ENCODE measurements around the gene AP4S1.
"Not testable (repeated sequence)": the region's sequence is repeated elsewhere in the genome, so short reads cannot be mapped to it uniquely, and the experiment has no call there.

The AP4S1 gene

DNA sequence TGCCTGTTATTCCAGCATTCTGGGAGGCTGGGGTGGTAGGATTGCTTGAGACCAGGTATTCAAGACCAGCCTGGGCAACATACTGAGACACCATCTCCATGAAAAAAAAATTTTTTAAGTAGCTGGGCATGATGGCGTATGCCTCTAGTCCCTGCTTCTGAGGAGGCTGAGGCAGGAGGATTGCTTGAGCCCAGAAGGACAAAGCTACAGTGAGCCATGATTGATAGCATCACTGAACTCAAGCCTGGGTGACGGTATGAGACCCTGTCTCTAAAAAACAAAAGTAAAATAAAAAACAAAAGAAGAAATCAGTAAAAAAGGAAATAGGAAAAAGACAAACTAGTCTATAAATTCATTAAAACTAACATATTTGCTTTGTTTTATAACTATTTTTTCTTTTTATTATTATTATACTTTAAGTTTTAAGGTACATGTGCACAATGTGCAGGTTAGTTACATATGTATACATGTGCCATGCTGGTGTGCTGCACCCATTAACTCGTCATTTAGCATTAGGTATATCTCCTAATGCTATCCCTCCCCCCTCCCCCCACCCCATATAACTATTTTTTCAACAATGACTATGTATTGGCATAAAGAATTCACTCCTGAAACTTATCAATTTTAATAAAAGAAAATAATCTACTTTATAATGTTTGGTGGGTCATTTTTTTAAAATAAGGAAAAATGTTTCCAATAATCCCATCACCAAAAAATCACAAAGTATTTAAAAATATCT lies 15.4 kb upstream of the AP4S1 start:
- no peak for DNase-seq

- DNase-seq, result no peak
Observed at GRCh38 chr14:31010935-31011334, 14.5 kb upstream of the AP4S1 start.

- DNase-seq, result no peak
Observed at GRCh38 chr14:31013841-31014240, 11.6 kb upstream of the AP4S1 start.

GRCh38 chr14:31018057-31018645 lies 7.3 kb upstream of the AP4S1 start:
- no peak for DNase-seq

DNA sequence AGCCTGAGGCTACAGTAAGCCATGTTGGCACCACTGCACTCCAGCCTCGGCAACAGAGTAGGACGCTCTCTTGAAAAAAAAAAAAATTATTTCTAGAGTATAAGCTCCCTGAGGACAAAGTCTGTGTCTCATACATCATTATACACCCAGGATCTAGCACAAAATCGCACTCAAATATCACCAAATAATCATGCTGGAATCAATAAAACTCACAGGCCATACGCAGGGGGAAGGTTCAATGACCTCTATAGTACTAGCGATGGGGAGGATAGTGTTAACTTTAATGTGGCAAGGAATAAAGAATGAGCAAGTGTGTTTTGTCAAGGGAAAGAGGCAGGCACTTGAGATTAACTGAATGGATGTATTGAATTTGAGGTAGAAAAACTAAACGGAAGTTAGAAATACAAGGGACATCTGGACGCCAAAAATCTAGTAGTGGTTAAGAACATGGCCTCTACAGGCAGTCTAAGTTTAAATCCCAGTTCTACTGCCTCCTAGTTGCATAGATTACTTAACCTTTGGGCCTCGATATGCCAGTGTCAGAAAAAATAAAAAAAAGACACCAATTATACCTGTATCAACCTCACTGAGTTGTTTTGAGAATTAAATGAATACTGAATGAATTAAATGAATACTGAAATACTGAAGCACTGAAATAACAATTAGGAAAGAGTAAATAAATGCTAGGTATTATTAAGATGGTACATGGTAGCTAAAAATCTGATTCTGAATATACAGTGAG lies 4.4 kb upstream of the AP4S1 start:
- DNase-seq, result no peak

GRCh38 chr14:31021576-31021949 lies 3.9 kb upstream of the AP4S1 start:
- DNase-seq, result no peak

DNA sequence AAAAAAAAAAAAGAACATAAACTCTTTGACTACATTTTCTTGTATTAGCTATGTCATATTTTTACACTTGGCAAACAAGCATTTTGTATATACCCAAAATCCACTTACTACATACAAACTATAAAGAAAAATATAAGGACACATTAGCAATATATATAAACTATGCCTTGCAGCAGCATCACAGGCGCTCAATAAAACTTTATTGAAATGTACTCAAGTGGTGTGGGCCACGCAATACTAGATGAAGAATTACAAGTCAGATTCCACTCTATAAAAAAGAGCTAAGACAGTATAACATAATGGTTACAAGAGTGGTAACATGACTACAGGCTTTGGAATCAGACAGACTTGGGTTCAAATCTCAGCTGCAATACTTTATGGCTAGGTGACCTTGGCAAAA lies 3.1 kb upstream of the AP4S1 start:
- no peak for DNase-seq

DNA sequence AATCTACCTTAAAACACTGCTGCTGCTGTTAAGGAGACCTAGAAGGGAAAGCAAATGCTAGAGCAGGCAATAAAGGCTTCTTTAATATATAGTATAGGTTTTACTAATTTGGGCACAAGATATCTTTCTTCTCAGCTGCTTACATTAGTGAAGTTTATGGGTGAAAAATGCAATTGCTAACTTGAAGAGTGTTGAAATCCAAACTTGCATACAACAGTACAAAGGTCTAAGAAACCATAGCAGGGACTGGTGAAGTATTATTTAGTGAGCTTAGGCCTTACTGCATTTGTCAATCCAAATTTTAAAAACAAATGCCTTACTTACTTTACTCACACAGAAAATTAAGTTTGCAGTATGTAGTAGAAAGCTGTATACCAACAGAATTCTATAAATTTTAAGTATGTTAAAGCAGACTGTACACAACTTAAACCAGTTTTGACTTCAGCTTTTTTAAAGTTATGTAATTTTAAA lies 1.4 kb upstream of the AP4S1 start:
- no peak for DNase-seq

DNA sequence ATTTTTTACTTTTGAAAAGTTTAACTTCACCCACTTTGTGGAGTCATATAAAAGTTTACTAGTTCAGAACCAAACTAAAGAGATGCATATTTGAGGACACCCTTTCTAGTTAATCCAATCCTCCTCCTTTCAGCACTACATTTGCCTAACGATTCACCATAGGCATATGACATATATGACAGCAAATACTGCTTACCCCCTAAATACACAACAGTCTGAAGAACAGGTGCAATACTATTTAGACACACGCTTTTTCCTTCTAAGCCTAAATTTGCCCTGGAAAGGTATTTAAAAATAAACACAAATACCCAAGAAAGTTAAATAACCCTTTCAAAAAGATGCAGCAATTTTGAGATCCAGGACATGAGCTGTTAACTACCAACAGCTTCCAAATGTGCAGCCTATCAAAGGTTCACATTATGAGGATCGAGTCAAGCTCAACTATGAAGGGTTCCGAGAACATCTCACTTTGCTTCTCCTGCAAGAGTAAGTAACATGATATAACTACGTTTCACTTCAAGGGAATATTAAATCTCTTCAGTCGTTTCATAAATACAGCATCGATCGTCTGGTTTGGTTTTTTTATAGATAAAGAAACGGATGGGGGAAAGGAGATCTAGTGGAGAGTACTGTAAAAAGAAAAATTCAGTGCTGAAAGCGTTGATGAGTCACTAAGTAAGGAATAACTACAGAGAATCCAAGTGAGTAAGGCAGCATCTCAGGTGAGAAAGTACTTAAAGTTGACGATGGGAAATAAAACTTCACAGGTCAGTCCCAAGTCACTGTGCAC lies 677 bp upstream of the AP4S1 start:
- no peak for DNase-seq

- DNase-seq, result no peak
Observed at GRCh38 chr14:31026077-31026449, 614 bp downstream of the AP4S1 start, which contains the start of gene STRN3. Gene STRN3, minus strand, starts transcription at chr14:31026379. Its CDS starts 194 bp downstream, at chr14:31026185.

DNA sequence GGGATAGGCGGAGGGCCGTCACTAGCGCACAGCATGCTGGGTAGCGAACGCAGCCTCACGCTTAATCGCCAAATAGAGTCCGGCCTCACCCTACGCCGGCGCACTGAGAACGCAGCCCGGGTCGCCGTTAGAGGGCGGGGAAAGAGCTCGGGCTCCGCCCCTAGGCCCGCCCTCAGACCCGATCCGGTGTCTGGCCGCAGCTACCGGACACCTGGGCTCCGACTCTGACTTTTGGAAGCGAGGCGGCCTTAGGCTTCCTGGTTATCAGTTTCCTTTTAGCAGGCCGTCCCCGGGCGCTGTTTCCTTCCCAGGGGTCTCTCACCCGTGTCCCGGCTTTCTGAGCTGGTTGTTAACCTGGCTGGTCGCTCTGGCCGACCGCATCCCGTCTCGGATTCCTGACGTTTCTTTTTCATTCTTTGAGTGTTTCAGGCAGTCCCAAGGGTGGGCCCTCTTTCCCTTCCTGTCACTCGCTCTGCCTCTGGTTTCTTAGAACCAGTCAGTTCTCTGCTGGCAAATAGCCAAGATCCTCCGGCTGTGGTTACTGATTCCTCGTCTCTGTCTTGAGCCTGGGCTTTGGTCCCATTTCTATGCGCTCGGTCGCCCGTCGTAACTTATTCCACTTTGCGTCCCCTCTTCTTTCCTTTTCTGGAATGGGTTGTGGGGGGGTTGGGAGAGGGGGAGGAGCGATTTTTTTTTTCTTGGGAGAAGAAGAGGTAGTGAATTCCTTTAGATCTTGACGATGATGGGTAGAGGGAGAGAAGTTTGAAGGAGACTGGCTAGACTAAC lies 1.2 kb downstream of the AP4S1 start:
- DNase-seq, result peak; percentile 60 to 80 (median 77)

GRCh38 chr14:31027847-31028246 lies 2.4 kb downstream of the AP4S1 start:
- DNase-seq, result no peak

DNA sequence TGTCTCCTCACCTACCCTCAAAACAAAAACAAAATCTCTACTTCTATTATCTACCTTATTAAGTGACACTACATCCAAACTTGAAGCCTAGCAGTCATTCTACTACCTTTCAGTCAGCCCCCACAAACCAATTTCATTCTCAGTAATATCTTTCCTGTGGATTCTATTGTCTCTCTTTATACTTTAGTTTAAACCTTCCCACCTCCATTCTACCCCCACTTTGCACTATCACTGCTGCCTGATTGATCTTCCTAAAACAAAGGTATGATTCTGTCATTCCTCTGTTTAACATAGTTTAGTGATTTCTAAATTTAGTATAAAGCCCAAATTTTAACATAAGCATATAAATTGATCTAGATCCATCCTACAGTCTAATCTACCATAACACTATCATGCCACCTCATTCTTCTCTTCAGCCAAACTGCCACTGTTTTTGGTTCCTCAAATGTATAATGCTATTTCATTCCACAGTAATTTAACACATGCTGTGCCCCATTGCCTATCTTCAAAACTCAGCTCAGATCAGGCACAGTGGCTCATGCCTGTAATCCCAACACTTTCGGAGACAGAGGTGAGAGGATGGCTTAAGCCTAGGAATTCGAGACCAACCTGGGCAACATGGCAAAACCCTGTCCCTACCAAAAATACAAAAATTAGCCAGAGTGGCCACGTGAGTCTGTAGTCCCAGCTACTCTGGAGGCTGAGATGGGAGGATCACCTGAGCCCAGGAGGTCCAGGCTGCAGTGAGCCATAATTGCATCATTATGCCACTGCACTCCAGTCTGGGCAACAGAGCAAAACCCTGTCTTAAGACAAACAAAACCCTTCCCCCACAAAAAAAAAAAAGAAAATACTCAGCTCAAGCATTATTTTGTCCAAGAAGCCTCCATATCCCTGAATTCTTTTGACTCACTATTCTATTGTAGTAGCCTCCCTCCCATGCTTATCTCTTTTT lies 3.8 kb downstream of the AP4S1 start:
- DNase-seq, result no peak

DNA sequence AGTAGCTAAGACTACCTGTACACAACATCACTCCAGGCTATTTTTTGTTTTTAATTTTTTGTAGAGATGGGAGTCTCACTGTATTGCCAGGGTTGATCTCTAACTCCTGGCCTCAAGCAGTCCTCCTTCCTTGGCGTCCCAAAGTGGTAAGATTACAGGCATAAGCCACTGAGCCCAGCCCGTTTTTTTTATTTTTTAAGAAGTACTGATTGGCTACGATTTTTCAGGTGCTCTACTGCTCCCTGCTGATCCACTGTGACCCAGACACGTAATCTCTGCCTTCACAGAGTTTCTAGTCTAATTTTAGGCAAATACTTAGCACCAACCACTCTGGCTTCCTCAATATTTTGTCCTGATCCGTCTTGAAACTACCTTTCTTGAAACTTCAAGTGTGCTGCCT lies 5.0 kb downstream of the AP4S1 start:
- no peak for DNase-seq

- no peak for DNase-seq
Observed at GRCh38 chr14:31036552-31036951, 11.1 kb downstream of the AP4S1 start.

DNA sequence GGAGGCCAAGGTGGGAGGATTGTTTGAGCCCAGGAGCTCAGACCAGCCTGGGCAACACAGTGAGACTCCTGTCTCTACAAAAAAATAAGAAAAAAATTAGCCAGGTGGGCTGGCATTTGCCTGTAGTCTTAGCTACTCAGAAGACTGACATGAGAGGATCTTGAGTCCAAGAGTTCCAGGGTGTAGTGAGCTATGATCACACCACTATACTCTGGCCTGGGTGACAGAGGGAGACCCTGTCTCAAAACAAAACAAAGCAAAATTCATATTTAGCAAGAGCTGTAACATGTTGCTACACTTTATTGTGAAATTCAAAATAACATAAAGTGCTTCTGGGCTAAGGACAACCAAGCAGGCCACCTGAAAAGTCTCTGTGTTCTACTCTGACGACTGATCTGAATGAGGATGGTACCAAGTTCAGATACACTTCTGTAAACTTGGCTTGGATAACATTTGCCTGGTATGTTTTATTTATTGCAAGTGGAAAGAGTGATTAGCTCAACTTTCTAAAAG lies 12.3 kb downstream of the AP4S1 start:
- no peak for DNase-seq

- DNase-seq, result no peak
Observed at GRCh38 chr14:31038521-31039166, 13.2 kb downstream of the AP4S1 start.

GRCh38 chr14:31042300-31042699 lies 16.9 kb downstream of the AP4S1 start:
- DNase-seq, result no peak

DNA sequence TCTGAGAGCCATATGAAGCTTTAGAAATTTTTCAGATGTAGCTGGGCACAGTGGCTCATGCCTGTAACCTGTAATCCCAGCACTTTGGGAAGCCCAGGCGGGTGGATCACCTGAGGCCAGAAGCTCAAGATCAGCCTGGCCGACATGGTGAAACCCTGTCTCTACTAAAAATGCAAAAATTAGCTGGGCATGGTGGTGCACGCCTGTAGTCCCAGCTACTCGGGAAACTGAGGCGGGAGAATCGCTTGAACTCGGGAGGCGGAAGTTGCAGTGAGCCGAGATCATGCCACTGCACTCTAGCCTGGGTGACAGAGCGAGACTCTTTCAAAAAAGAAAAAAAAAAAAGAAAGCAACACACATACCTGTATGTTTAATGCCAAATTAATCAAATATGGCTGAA lies 17.4 kb downstream of the AP4S1 start:
- not testable (repeated sequence) for DNase-seq

- no peak for DNase-seq
Observed at GRCh38 chr14:31043379-31043778, 17.9 kb downstream of the AP4S1 start.

All from activated naive CD4-positive, alpha-beta T cell (primary cell).